IMR-90 (cell line): Measurements from ENCODE around the gene IDH3G.

Source experiments
- POLR2A ChIP-seq: IDR thresholded peaks from 2 replicates; pipeline ENCODE4 v1.6.1; 2012; ENCODE audit warnings: mild to moderate bottlenecking, low read depth, low read length
- RAD21 ChIP-seq: IDR thresholded peaks from 2 replicates; pipeline ENCODE4 v1.6.1; 2012; ENCODE audit warnings: low read length, improper control_type of control experiment
- TF ChIP-seq, protein P1 (sequence below): conservative IDR thresholded peaks from 2 replicates; pipeline ENCODE4 v1.5.1; 2012; ENCODE audit warnings: mild to moderate bottlenecking, low read depth, low read length, improper control_type of control experiment
- TF ChIP-seq, protein P2 (sequence below): fragments of 150-350 bp; IDR thresholded peaks from 2 replicates; pipeline ENCODE4 v1.6.1; 2016; ENCODE audit warnings: low read depth, mild to moderate bottlenecking, low read length, moderate library complexity, borderline replicate concordance

DNA sequence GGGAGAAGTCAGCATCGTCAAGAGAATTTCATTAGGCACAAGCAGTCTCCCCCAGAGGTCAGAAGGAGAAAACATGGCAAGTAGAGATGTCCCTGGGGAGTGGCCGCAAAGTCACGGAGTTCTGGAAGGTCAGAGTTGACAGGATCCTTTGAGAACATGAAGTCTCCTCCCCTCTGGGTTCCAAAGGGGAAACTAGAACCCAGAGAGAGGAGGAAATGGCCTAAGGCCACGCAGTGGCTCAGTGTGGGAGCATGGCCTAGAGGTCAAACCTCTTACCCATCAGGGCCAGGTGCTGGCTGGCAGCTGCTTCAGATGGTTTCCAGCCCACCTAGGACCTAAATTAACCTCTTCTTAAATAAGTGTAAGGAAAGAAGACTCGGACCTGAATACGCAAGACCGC is 884 bp downstream of the IDH3G start:
- TF ChIP-seq, protein P1, sequence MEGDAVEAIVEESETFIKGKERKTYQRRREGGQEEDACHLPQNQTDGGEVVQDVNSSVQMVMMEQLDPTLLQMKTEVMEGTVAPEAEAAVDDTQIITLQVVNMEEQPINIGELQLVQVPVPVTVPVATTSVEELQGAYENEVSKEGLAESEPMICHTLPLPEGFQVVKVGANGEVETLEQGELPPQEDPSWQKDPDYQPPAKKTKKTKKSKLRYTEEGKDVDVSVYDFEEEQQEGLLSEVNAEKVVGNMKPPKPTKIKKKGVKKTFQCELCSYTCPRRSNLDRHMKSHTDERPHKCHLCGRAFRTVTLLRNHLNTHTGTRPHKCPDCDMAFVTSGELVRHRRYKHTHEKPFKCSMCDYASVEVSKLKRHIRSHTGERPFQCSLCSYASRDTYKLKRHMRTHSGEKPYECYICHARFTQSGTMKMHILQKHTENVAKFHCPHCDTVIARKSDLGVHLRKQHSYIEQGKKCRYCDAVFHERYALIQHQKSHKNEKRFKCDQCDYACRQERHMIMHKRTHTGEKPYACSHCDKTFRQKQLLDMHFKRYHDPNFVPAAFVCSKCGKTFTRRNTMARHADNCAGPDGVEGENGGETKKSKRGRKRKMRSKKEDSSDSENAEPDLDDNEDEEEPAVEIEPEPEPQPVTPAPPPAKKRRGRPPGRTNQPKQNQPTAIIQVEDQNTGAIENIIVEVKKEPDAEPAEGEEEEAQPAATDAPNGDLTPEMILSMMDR, result no peak
- TF ChIP-seq POLR2A (no peak), RAD21 (no peak)
- TF ChIP-seq, protein P2, sequence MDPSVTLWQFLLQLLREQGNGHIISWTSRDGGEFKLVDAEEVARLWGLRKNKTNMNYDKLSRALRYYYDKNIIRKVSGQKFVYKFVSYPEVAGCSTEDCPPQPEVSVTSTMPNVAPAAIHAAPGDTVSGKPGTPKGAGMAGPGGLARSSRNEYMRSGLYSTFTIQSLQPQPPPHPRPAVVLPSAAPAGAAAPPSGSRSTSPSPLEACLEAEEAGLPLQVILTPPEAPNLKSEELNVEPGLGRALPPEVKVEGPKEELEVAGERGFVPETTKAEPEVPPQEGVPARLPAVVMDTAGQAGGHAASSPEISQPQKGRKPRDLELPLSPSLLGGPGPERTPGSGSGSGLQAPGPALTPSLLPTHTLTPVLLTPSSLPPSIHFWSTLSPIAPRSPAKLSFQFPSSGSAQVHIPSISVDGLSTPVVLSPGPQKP, result no peak
